Measurements from ENCODE around the gene OSBP2.

OSBP2 gene

GRCh38 chr22:30931541-30932300 lies 237.0 kb downstream of the OSBP2 start:
- TF ChIP-seq, protein P1, sequence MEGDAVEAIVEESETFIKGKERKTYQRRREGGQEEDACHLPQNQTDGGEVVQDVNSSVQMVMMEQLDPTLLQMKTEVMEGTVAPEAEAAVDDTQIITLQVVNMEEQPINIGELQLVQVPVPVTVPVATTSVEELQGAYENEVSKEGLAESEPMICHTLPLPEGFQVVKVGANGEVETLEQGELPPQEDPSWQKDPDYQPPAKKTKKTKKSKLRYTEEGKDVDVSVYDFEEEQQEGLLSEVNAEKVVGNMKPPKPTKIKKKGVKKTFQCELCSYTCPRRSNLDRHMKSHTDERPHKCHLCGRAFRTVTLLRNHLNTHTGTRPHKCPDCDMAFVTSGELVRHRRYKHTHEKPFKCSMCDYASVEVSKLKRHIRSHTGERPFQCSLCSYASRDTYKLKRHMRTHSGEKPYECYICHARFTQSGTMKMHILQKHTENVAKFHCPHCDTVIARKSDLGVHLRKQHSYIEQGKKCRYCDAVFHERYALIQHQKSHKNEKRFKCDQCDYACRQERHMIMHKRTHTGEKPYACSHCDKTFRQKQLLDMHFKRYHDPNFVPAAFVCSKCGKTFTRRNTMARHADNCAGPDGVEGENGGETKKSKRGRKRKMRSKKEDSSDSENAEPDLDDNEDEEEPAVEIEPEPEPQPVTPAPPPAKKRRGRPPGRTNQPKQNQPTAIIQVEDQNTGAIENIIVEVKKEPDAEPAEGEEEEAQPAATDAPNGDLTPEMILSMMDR (IDR thresholded peaks at IDR 0.05; ENCODE audit: low read depth, low read length, missing control alignments): no peak
- H3K4me3 ChIP-seq (replicated peaks; ENCODE audit: low read depth, low read length): no peak overlapping the region
- DNase-seq (ENCODE audit: extremely low read depth, low read depth): no peak

DNA sequence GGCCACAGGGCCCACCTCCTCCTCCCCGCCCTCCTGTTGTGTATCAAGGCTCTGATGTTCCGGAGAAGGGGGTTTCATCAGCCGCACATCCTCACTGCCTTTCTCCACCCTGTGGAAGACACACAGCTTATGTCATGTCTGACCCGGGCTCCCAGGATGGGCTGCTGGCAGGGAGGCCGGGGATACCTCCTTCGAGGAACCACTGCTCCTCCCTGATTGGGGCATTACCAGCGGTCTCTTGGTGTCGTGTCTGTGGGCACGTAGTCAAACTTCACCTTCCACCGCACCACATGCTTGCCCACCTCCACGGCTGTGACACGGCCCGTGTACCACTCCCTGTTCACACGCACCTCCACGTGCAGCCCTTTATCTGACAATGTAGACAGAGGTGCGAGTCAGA lies 238.0 kb downstream of the OSBP2 start:
- no peak overlapping the region for H3K4me3 ChIP-seq (replicated peaks; ENCODE audit: low read depth, low read length)
- no peak for DNase-seq (ENCODE audit: extremely low read depth, low read depth)
- TF ChIP-seq, protein P1 (IDR thresholded peaks at IDR 0.05; ENCODE audit: low read depth, low read length, missing control alignments): no peak

GRCh38 chr22:30933457-30933856 lies 238.8 kb downstream of the OSBP2 start:
- no peak for DNase-seq (ENCODE audit: extremely low read depth, low read depth)
- H3K4me3 ChIP-seq (replicated peaks; ENCODE audit: low read depth, low read length): no peak overlapping the region
- TF ChIP-seq, protein P1 (IDR thresholded peaks at IDR 0.05; ENCODE audit: low read depth, low read length, missing control alignments): no peak

DNA sequence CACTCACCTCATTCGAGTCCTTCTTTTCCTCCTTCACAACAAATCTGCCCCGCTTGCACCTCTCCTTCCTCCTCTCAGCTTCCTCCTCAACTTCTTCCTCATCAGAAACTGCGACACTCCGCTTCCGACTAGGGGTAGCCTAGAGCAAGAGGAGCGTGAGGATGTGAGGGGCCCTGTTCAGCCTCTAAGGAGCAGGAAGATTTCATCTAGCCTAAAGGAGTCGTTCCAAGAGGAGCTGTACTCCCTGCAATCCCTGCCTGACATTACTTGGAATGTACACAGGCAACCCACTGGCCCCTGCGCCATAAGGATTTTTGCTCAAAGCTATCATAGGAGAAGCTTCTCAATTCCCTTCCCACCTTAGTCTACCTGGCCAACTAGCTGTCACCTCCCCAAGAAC lies 239.4 kb downstream of the OSBP2 start:
- no peak overlapping the region for H3K4me3 ChIP-seq (replicated peaks; ENCODE audit: low read depth, low read length)
- DNase-seq (ENCODE audit: extremely low read depth, low read depth): no peak
- TF ChIP-seq, protein P1 (IDR thresholded peaks at IDR 0.05; ENCODE audit: low read depth, low read length, missing control alignments): no peak

- TF ChIP-seq, protein P1 (IDR thresholded peaks at IDR 0.05; ENCODE audit: low read depth, low read length, missing control alignments): no peak
- H3K4me3 ChIP-seq (replicated peaks; ENCODE audit: low read depth, low read length): no peak overlapping the region
- no peak for DNase-seq (ENCODE audit: extremely low read depth, low read depth)
Observed at GRCh38 chr22:30940685-30941362, 246.2 kb downstream of the OSBP2 start.

DNA sequence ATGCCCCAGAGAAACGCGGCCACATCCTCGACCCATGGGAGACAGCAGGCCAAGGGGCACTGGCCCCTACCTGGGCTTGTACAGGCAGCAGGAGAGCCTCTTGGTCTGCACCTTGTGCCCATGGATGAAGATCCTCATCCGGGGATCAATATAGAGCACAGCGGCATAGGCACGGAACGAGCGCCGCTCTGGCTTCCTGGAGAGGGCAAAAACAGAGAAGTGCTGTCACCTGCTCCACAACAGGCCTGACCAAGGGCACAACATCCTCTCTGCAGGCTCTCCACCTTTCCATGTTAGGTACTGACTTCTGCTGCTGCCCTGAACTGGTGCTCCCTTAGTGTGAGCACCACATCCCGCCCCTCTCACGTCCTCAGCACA lies 246.7 kb downstream of the OSBP2 start:
- no peak overlapping the region for H3K4me3 ChIP-seq (replicated peaks; ENCODE audit: low read depth, low read length)
- TF ChIP-seq, protein P1 (IDR thresholded peaks at IDR 0.05; ENCODE audit: low read depth, low read length, missing control alignments): no peak
- DNase-seq (ENCODE audit: extremely low read depth, low read depth): no peak

Data from HFF-Myc (cell line).